Upper lobe of right lung (tissue), 1 donor: ENCODE results near the gene RBKS. TPM values are rescaled to one million over a fixed set of nuclear protein-coding genes. Genes with fewer than 3 reads are reported as not detected.

Experiments used
- ATAC-seq: fragments of 200-7000 bp; cut with Tn5 transposase; one replicate; pipeline ENCODE4 v1.9.1; 2020; ENCODE audit warnings: mild to moderate bottlenecking, moderate library complexity
- DNase-seq: peaks from one replicate; pipeline ENCODE4 v3.0.0-alpha.2; 2020
- H3K27ac ChIP-seq: fragments of 200-600 bp; one replicate; pipeline ENCODE4 v1.8.0; 2022
- H3K27me3 ChIP-seq: fragments of 200-600 bp; one replicate; pipeline ENCODE4 v1.8.0; 2022; ENCODE audit warnings: mild to moderate bottlenecking
- H3K36me3 ChIP-seq: fragments of 200-600 bp; one replicate; pipeline ENCODE4 v1.8.0; 2022
- H3K4me1 ChIP-seq: fragments of 200-600 bp; one replicate; pipeline ENCODE4 v1.8.0; 2022
- H3K4me3 ChIP-seq: fragments of 200-600 bp; one replicate; pipeline ENCODE4 v1.8.0; 2022; ENCODE audit warnings: mild to moderate bottlenecking
- H3K9me3 ChIP-seq: fragments of 200-600 bp; one replicate; pipeline ENCODE4 v1.8.0; 2022
- intact Hi-C: fragments of 100-400 bp; cut with DNase I; formaldehyde crosslinking; loops from one replicate; pipeline ENCODE4 v1.11.0; 2022
- total RNA-seq: library from RNA; stranded (reverse); fragmentation: NEBNext Ultra II Directional; extraction: Animal tissue kit (Norgen Biotek cat#: 25700); gene quantifications from one replicate; pipeline ENCODE4 v1.2.1, GENCODE V29; 2021
- TF ChIP-seq, protein P1 (sequence below): fragments of 200-600 bp; IDR thresholded peaks from one replicate; pipeline ENCODE4 v1.8.0; 2022; ENCODE audit warnings: antibody characterized with exemption
- donor health status: DM: no; HTN: yes; CAD: no; lungs with severe emphysema.

Gene RBKS
- total RNA-seq, 1 donor from 2014 or later = 1.9 TPM

DNA sequence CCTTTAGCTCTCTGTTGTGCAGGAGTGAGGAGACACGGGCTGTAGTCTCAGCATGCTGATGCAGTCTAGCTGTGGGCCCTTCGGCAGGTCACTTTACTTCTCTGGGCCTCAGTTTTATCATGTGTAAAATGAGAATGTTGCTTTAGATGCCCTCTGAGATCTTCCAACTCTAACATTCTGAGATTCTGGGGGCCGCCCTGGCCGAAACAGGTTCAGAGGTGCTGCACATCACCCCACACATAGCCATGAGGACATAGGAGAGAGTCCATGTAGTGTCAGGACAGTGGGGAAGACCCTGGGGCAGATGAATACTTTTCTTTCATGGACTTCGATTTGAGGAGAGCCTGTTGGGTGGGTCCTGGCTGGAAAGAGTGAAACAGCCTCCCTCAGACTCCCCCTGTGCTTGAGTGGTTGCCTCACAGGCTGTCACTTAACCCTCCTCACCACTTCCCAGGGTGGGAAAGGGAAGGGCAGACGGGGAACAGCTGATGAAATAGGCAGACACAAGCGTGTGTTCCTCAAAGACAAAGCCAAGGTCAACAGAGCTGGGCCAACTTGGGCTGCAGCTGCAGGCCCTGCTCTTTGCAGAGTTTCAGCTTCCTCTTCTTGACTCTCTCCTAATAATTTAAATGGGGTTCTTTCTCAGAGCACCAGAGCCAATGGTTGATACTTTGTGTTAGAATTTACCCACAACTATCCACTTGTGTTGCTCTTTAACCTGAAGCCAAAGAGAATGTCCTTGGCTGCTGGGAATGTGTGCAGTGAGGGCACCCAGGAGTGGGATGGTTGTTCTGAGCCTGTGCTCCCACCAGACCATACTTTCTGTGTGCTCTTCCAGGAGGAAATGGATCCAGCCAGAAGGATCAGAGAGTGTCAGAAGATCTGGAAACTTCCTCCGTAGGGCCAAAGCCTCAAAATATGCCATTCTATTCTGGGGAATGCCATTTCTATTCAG is 133.4 kb downstream of the RBKS start:
- Histone ChIP-seq H3K36me3 (no peaks in the 10 kb centered on the region), H3K4me1 (peaks cover 6% of the 10 kb centered on the region), H3K27ac (no peak overlapping the region), H3K27me3 (no peaks in the 10 kb centered on the region), H3K4me3 (no peak overlapping the region), H3K9me3 (no peaks in the 10 kb centered on the region)
- intact Hi-C loops = no loop called here
- no peak for DNase-seq
- peak; percentile 69 for ATAC-seq
- TF ChIP-seq, protein P1, sequence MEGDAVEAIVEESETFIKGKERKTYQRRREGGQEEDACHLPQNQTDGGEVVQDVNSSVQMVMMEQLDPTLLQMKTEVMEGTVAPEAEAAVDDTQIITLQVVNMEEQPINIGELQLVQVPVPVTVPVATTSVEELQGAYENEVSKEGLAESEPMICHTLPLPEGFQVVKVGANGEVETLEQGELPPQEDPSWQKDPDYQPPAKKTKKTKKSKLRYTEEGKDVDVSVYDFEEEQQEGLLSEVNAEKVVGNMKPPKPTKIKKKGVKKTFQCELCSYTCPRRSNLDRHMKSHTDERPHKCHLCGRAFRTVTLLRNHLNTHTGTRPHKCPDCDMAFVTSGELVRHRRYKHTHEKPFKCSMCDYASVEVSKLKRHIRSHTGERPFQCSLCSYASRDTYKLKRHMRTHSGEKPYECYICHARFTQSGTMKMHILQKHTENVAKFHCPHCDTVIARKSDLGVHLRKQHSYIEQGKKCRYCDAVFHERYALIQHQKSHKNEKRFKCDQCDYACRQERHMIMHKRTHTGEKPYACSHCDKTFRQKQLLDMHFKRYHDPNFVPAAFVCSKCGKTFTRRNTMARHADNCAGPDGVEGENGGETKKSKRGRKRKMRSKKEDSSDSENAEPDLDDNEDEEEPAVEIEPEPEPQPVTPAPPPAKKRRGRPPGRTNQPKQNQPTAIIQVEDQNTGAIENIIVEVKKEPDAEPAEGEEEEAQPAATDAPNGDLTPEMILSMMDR = no peak

DNA sequence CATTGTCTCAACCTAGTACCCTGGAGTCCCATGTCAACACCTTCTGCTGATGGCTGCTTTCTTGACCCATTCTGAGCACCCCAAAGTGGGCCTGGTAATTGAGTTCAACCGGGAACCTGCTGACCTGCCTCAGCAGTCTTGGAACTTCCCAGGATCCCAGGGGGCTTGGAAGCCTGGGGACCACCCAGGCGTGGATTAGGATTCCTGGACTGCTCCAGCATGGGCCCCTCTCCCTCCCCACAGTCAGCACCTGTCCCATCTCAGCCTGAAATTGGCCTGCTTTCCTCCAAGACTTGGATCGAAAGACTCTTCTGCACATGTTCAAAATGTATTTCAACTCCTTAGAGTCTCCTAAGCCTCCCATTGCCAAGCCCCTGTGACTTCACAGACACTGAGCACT is 134.1 kb downstream of the RBKS start:
- Histone ChIP-seq H3K4me1 (peaks cover 6% of the 10 kb centered on the region), H3K27ac (no peak overlapping the region), H3K36me3 (no peaks in the 10 kb centered on the region), H3K4me3 (no peak overlapping the region), H3K9me3 (no peaks in the 10 kb centered on the region), H3K27me3 (no peaks in the 10 kb centered on the region)
- no peak for DNase-seq
- TF ChIP-seq, protein P1 = no peak
- ATAC-seq = no peak
- intact Hi-C loops = no loop called here

DNA sequence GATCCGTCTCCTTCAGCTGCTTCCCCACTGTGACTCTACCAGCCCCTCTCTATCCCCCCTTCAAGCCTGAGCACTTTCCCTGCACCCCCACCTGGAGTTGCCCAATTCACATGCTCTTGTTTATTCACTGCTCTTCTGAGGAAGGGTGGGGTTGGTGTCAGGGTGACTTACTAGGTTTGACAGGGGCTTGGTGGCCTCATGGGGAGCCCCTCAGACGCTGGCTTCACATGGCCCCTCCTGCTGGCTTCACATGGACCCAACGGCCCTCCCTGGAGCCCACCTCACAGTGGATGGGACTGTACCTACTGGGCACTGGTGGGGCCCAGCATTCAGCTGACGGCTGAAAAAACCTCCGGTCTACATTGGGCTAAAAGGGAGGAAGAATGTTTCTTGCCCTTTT is 135.4 kb downstream of the RBKS start:
- no peaks in the 10 kb centered on the region for H3K36me3 ChIP-seq
- H3K27me3 ChIP-seq = no peaks in the 10 kb centered on the region
- H3K4me3 ChIP-seq = no peak overlapping the region
- intact Hi-C loops = no loop called here
- H3K4me1 ChIP-seq = peaks cover 6% of the 10 kb centered on the region
- TF ChIP-seq, protein P1 = no peak
- H3K27ac ChIP-seq = no peak overlapping the region
- ATAC-seq (no peak), DNase-seq (no peak)
- no peaks in the 10 kb centered on the region for H3K9me3 ChIP-seq

DNA sequence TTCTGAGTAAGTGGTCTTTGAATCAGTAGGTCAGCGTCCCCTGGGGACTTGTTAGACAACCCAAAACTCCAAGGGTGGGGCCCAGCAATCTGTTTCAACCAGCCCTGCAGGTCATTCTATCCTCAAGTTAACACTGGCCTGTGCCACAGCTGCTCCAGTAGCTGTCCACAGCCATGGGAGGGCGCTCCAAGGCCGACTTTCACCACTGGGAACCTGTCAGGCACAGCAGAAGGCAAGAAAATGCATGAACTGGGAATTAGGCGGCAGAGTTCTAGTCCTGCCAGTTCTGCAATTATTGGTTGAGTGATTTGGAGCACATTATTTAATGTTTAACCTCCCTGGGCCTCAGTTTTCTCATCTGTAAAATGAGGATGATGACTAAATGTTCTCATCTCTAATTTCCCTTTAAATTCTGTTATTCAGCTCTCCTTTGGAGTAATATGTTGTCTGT is 136.0 kb downstream of the RBKS start:
- intact Hi-C loops = no loop called here
- TF ChIP-seq, protein P1 = peak; percentile 83

DNA sequence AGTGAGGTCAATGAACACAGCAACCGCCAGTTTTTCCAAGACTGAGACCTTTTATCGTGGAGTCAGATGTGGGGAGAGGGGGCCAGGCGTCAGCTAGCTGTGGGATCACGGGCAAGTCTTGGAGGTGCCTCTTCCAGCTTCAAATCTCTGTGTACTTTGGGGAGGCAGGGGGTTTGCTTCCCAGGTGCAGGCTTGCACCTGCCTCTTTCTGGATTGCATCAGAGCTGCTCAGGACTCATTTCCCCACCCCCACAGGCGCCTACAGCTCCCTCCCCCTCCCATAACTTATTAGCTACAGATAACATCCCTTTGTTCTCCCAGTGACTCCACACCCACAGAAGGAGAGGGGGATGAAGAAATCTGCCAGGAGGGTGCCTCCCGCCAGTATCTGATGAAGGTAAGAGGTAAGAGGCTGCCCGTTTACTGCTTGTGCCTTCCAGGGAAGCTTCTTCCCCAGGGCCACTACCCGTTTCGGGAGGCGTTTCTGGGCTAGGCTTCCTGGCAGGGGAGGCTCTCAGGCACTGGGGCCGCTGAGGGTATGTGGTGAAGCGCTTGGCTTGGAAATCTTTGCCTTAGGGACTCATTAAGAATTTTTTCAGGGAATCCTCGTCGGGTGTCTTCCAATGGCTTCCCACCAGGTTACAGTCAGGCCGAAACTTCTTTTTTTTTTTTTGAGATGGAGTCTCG is 137.5 kb downstream of the RBKS start:
- ATAC-seq = peak; percentile 56
- Histone ChIP-seq H3K27me3 (no peaks in the 10 kb centered on the region), H3K9me3 (no peaks in the 10 kb centered on the region), H3K4me1 (peaks cover 6% of the 10 kb centered on the region), H3K36me3 (no peaks in the 10 kb centered on the region), H3K4me3 (no peak overlapping the region), H3K27ac (peak overlapping the region; percentile 36)
- TF ChIP-seq, protein P1 = no peak
- intact Hi-C loops = no loop called here
- no peak for DNase-seq

More for the DNA sequence above, 136.0 kb downstream of the RBKS start:
- Histone ChIP-seq H3K4me3 (no peak overlapping the region), H3K4me1 (peaks cover 6% of the 10 kb centered on the region), H3K9me3 (no peaks in the 10 kb centered on the region), H3K36me3 (no peaks in the 10 kb centered on the region), H3K27me3 (no peaks in the 10 kb centered on the region), H3K27ac (no peak overlapping the region)
- DNase-seq (peak; percentile 92), ATAC-seq (peak; percentile 95)
